Measurements from ENCODE around the gene DEAF1. TPM values are rescaled to one million over a fixed set of nuclear protein-coding genes. Genes with fewer than 3 reads are reported as not detected.

The DEAF1 gene
- total and polyA plus RNA-seq, 9 donors = 22.7 to 38.9 (median 31.2) TPM

GRCh38 chr11:728901-729491, 34.0 kb upstream of the DEAF1 start:
- Histone ChIP-seq H3K4me3 (ENCODE audit: low read length) (no peak overlapping the region), H3K9me3 (replicated peaks; ENCODE audit: control insufficient read depth, low read depth, low read length) (no peaks in the 10 kb centered on the region), H3K27ac (ENCODE audit: low read length) (no peak overlapping the region), H3K4me1 (ENCODE audit: control insufficient read depth, insufficient read depth, low read length) (peaks cover 31% of the 10 kb centered on the region), H3K27me3 (ENCODE audit: control insufficient read depth, insufficient read depth, low read length) (peaks cover 61% of the 10 kb centered on the region), H3K36me3 (ENCODE audit: control insufficient read depth, insufficient read depth, low read length) (no peaks in the 10 kb centered on the region)
- no peak for DNase-seq
- 87% methylated on average over 7 of the region's 15 CpGs for WGBS (ENCODE audit: insufficient coverage)

- no peaks in the 10 kb centered on the region for H3K36me3 ChIP-seq (ENCODE audit: control insufficient read depth, insufficient read depth, low read length)
- H3K4me1 ChIP-seq (ENCODE audit: control insufficient read depth, insufficient read depth, low read length) = peaks cover 31% of the 10 kb centered on the region
- 14% methylated on average over 18 of the region's 31 CpGs for WGBS (ENCODE audit: insufficient coverage)
- H3K9me3 ChIP-seq (replicated peaks; ENCODE audit: control insufficient read depth, low read depth, low read length) = no peaks in the 10 kb centered on the region
- H3K27me3 ChIP-seq (ENCODE audit: control insufficient read depth, insufficient read depth, low read length) = peaks cover 63% of the 10 kb centered on the region
- DNase-seq = peak; percentile 62
- H3K27ac ChIP-seq (ENCODE audit: low read length) = no peak overlapping the region
- no peak overlapping the region for H3K4me3 ChIP-seq (ENCODE audit: low read length)
Observed at GRCh38 chr11:727859-728748, 33.1 kb upstream of the DEAF1 start.

GRCh38 chr11:727281-727701, 32.3 kb upstream of the DEAF1 start:
- Histone ChIP-seq H3K27me3 (ENCODE audit: control insufficient read depth, insufficient read depth, low read length) (peaks cover 67% of the 10 kb centered on the region), H3K9me3 (replicated peaks; ENCODE audit: control insufficient read depth, low read depth, low read length) (no peaks in the 10 kb centered on the region), H3K4me3 (ENCODE audit: low read length) (no peak overlapping the region), H3K4me1 (ENCODE audit: control insufficient read depth, insufficient read depth, low read length) (peaks cover 31% of the 10 kb centered on the region), H3K36me3 (ENCODE audit: control insufficient read depth, insufficient read depth, low read length) (no peaks in the 10 kb centered on the region), H3K27ac (ENCODE audit: low read length) (no peak overlapping the region)
- 84% methylated on average over 12 of the region's 12 CpGs for WGBS (ENCODE audit: insufficient coverage)
- peak; percentile 4 for DNase-seq

- DNase-seq = peak; percentile 56
- Histone ChIP-seq H3K9me3 (replicated peaks; ENCODE audit: control insufficient read depth, low read depth, low read length) (no peaks in the 10 kb centered on the region), H3K27ac (ENCODE audit: low read length) (no peak overlapping the region), H3K4me1 (ENCODE audit: control insufficient read depth, insufficient read depth, low read length) (peaks cover 35% of the 10 kb centered on the region), H3K27me3 (ENCODE audit: control insufficient read depth, insufficient read depth, low read length) (peaks cover 74% of the 10 kb centered on the region), H3K36me3 (ENCODE audit: control insufficient read depth, insufficient read depth, low read length) (no peaks in the 10 kb centered on the region), H3K4me3 (ENCODE audit: low read length) (no peak overlapping the region)
- 3% methylated on average over 60 of the region's 61 CpGs for WGBS (ENCODE audit: insufficient coverage)
Observed at GRCh38 chr11:726278-727220, 31.5 kb upstream of the DEAF1 start.

- no peak overlapping the region for H3K27ac ChIP-seq (ENCODE audit: low read length)
- WGBS (ENCODE audit: insufficient coverage) = 4% methylated on average over 33 of the region's 53 CpGs
- no peak overlapping the region for H3K4me3 ChIP-seq (ENCODE audit: low read length)
- peaks cover 83% of the 10 kb centered on the region for H3K27me3 ChIP-seq (ENCODE audit: control insufficient read depth, insufficient read depth, low read length)
- peak; percentile 10 for DNase-seq
- peaks cover 41% of the 10 kb centered on the region for H3K4me1 ChIP-seq (ENCODE audit: control insufficient read depth, insufficient read depth, low read length)
- H3K36me3 ChIP-seq (ENCODE audit: control insufficient read depth, insufficient read depth, low read length) = no peaks in the 10 kb centered on the region
- no peaks in the 10 kb centered on the region for H3K9me3 ChIP-seq (replicated peaks; ENCODE audit: control insufficient read depth, low read depth, low read length)
Observed at GRCh38 chr11:725624-726202, 30.7 kb upstream of the DEAF1 start.

GRCh38 chr11:724778-725386, 29.9 kb upstream of the DEAF1 start:
- Histone ChIP-seq H3K4me1 (ENCODE audit: control insufficient read depth, insufficient read depth, low read length) (peaks cover 41% of the 10 kb centered on the region), H3K9me3 (replicated peaks; ENCODE audit: control insufficient read depth, low read depth, low read length) (no peaks in the 10 kb centered on the region), H3K27ac (ENCODE audit: low read length) (no peak overlapping the region), H3K4me3 (ENCODE audit: low read length) (no peak overlapping the region), H3K36me3 (ENCODE audit: control insufficient read depth, insufficient read depth, low read length) (no peaks in the 10 kb centered on the region), H3K27me3 (ENCODE audit: control insufficient read depth, insufficient read depth, low read length) (peaks cover 90% of the 10 kb centered on the region)
- 58% methylated on average over 8 of the region's 18 CpGs for WGBS (ENCODE audit: insufficient coverage)
- no peak for DNase-seq

- Histone ChIP-seq H3K4me3 (ENCODE audit: low read length) (no peak overlapping the region), H3K27me3 (ENCODE audit: control insufficient read depth, insufficient read depth, low read length) (peaks cover 90% of the 10 kb centered on the region), H3K36me3 (ENCODE audit: control insufficient read depth, insufficient read depth, low read length) (no peaks in the 10 kb centered on the region), H3K27ac (ENCODE audit: low read length) (no peak overlapping the region), H3K9me3 (replicated peaks; ENCODE audit: control insufficient read depth, low read depth, low read length) (no peaks in the 10 kb centered on the region), H3K4me1 (ENCODE audit: control insufficient read depth, insufficient read depth, low read length) (peaks cover 41% of the 10 kb centered on the region)
- DNase-seq = no peak
- WGBS (ENCODE audit: insufficient coverage) = 51% methylated on average over 19 of the region's 19 CpGs
Observed at GRCh38 chr11:724049-724777, 29.2 kb upstream of the DEAF1 start.

- peaks cover 89% of the 10 kb centered on the region for H3K27me3 ChIP-seq (ENCODE audit: control insufficient read depth, insufficient read depth, low read length)
- H3K4me3 ChIP-seq (ENCODE audit: low read length) = no peak overlapping the region
- H3K27ac ChIP-seq (ENCODE audit: low read length) = no peak overlapping the region
- DNase-seq = peak; percentile 63
- H3K9me3 ChIP-seq (replicated peaks; ENCODE audit: control insufficient read depth, low read depth, low read length) = no peaks in the 10 kb centered on the region
- H3K36me3 ChIP-seq (ENCODE audit: control insufficient read depth, insufficient read depth, low read length) = no peaks in the 10 kb centered on the region
- 36% methylated on average over 3 of the region's 8 CpGs for WGBS (ENCODE audit: insufficient coverage)
- H3K4me1 ChIP-seq (ENCODE audit: control insufficient read depth, insufficient read depth, low read length) = peaks cover 41% of the 10 kb centered on the region
Observed at GRCh38 chr11:723120-723883, 28.3 kb upstream of the DEAF1 start.

Data from muscle of leg (tissue), 11 donors.